HCT116 (cell line): ENCODE data around the gene MYLK. TPM values are rescaled to one million over a fixed set of nuclear protein-coding genes. Genes with fewer than 3 reads are reported as not detected.

Experiments used
- ATAC-seq: fragments of 200-7000 bp; cut with Tn5 transposase; 2 replicates; pipeline ENCODE4 v1.9.1; 2020; ENCODE audit warnings: mild to moderate bottlenecking, moderate library complexity
- BruUV-seq: library from RNA; stranded (reverse); fragments of 400-500 nt; replicated peaks from 2 replicates; lab custom pipeline; 2021; lab: Mats Ljungman, UMichigan
- CTCF ChIA-PET: fragments of 300-600 bp; sonication (Branson Sonifier 250); formaldehyde crosslinking; loops from one replicate; lab custom pipeline; 2021; ENCODE audit warnings: antibody characterized with exemption; lab: Charles Lee
- POLR2A ChIA-PET: fragments of 300-600, 350-600 bp; sonication (Branson Sonifier 250); formaldehyde crosslinking; loops from one replicate; lab custom pipeline; 2021; ENCODE audit warnings: antibody characterized with exemption; lab: Charles Lee
- RAD21 ChIA-PET, 2 experiments: fragments of 300-600 bp; sonication (Branson Sonifier 250); formaldehyde crosslinking; loops; one replicate each; lab custom pipeline; 2023; ENCODE audit warnings: low total read pairs in 2 of 2; ENCODE audit not compliant: uncharacterized antibody in 2 of 2, unreplicated experiment in 2 of 2, low non-redundant PET in 1 of 2; lab: Charles Lee
- DNase-seq: peaks from one replicate; pipeline ENCODE4 v3.0.0-alpha.2; 2010; ENCODE audit warnings: low read depth, low spot score
- H2AFZ ChIP-seq: fragments of 200-600 bp; shearing (Covaris generic), sonication (generic); 2 replicates; pipeline ENCODE4 v1.6.1; 2017; ENCODE audit warnings: low read depth, mixed run types, mixed read lengths, antibody characterized with exemption, low read length; ENCODE audit not compliant: poor library complexity, severe bottlenecking
- H3K27ac ChIP-seq: 2 replicates; pipeline ENCODE4 v1.5.1; 2012; ENCODE audit warnings: low read depth, low read length
- H3K27me3 ChIP-seq: fragments of 200-600 bp; sonication (generic); 2 replicates; pipeline ENCODE4 v1.6.1; 2016; ENCODE audit warnings: mixed run types, low read length, mixed read lengths; ENCODE audit not compliant: insufficient read depth
- H3K36me3 ChIP-seq, 2 experiments: fragments of 200-500 bp in 1 of 2; fragments of 200-600 bp in 1 of 2; sonication (Bioruptor generic) in 1 of 2; sonication (generic) in 1 of 2; 2 replicates each; pipeline versions ENCODE4 v1.5.1 to v1.6.1; 2014 to 2016; ENCODE audit warnings: low read length in 2 of 2, inconsistent platforms in 1 of 2, mixed read lengths in 1 of 2, mixed run types in 1 of 2; ENCODE audit not compliant: insufficient read depth in 2 of 2, control insufficient read depth in 1 of 2
- H3K4me1 ChIP-seq, 2 experiments: fragments of 200-600 bp in 1 of 2; sonication (generic) in 1 of 2; 2 replicates each; pipeline versions ENCODE4 v1.5.1 to v1.6.1; 2012 to 2017; ENCODE audit warnings: low read length in 2 of 2, inconsistent platforms in 1 of 2, mild to moderate bottlenecking in 1 of 2, mixed read lengths in 1 of 2, mixed run types in 1 of 2, moderate library complexity in 1 of 2; ENCODE audit not compliant: insufficient read depth in 2 of 2, control insufficient read depth in 1 of 2
- H3K4me2 ChIP-seq: fragments of 200-600 bp; sonication (generic); 2 replicates; pipeline ENCODE4 v1.6.1; 2017; ENCODE audit warnings: mixed run types, low read length, mixed read lengths
- H3K4me3 ChIP-seq, 2 experiments: fragments of 200-600 bp in 1 of 2; sonication (generic) in 1 of 2; replicated peaks in 1 of 2; 2 replicates each; pipeline ENCODE4 v1.5.1; 2011 to 2016; ENCODE audit warnings: low read length in 2 of 2, control low read depth in 1 of 2, low read depth in 1 of 2, mild to moderate bottlenecking in 1 of 2, mixed read lengths in 1 of 2, mixed run types in 1 of 2
- H3K79me2 ChIP-seq: fragments of 200-600 bp; sonication (generic); 2 replicates; pipeline ENCODE4 v1.6.1; 2017; ENCODE audit warnings: mild to moderate bottlenecking, mixed run types, low read length, moderate library complexity, mixed read lengths; ENCODE audit not compliant: insufficient read depth
- H3K9ac ChIP-seq: fragments of 200-600 bp; sonication (generic); 2 replicates; pipeline ENCODE4 v1.6.1; 2016; ENCODE audit warnings: low read length, mixed read lengths
- H3K9me2 ChIP-seq: fragments of 200-600 bp; sonication (generic), shearing (Covaris generic); 2 replicates; pipeline ENCODE4 v1.6.1; 2017; ENCODE audit warnings: mixed run types, mild to moderate bottlenecking, moderate library complexity; ENCODE audit not compliant: insufficient read depth
- H3K9me3 ChIP-seq, 2 experiments: fragments of 200-500 bp in 1 of 2; fragments of 200-600 bp in 1 of 2; sonication (Bioruptor generic) in 1 of 2; sonication (generic) in 1 of 2; 2 replicates each; pipeline ENCODE4 v1.6.1; 2014 to 2017; ENCODE audit warnings: low read length in 2 of 2, mixed read lengths in 2 of 2, inconsistent platforms in 1 of 2, low read depth in 1 of 2, mild to moderate bottlenecking in 1 of 2, mixed run types in 1 of 2, moderate library complexity in 1 of 2; ENCODE audit not compliant: control insufficient read depth in 1 of 2, insufficient read depth in 1 of 2
- H4K20me1 ChIP-seq: fragments of 200-600 bp; sonication (generic), shearing (Covaris generic); 2 replicates; pipeline ENCODE4 v1.6.1; 2017; ENCODE audit warnings: mixed run types, mild to moderate bottlenecking, moderate library complexity; ENCODE audit not compliant: insufficient read depth
- ATF3 ChIP-seq: IDR thresholded peaks from 2 replicates; pipeline ENCODE4 v1.6.1; 2012
- CBX3 ChIP-seq: IDR thresholded peaks from 2 replicates; pipeline ENCODE4 v1.6.1; 2012; ENCODE audit warnings: low read depth
- CEBPB ChIP-seq: IDR thresholded peaks from 2 replicates; pipeline ENCODE4 v1.6.1; 2012; ENCODE audit warnings: low read depth
- CTCF ChIP-seq, 3 experiments: fragments of 200-600 bp in 1 of 3; sonication (generic) in 1 of 3; IDR thresholded peaks in 2 of 3; conservative IDR thresholded peaks in 1 of 3; 2 replicates each; pipeline ENCODE4 v1.5.1; 2012 to 2017; ENCODE audit warnings: low read depth in 2 of 3, low read length in 2 of 3, antibody characterized with exemption in 1 of 3, borderline replicate concordance in 1 of 3, control low read depth in 1 of 3, mild to moderate bottlenecking in 1 of 3, mixed read lengths in 1 of 3, mixed run types in 1 of 3, moderate library complexity in 1 of 3; ENCODE audit not compliant: insufficient read depth in 1 of 3
- EGR1 ChIP-seq: IDR thresholded peaks from 2 replicates; pipeline ENCODE4 v1.6.1; 2012; ENCODE audit warnings: low read depth
- EZH2 ChIP-seq: fragments of 200-600 bp; sonication (generic); IDR thresholded peaks from 2 replicates; pipeline ENCODE4 v1.6.1; 2017; ENCODE audit warnings: antibody characterized with exemption, mixed run types
- POLR2A ChIP-seq: IDR thresholded peaks from 2 replicates; pipeline ENCODE4 v1.7.0; 2011; ENCODE audit warnings: borderline replicate concordance; ENCODE audit not compliant: insufficient read depth, insufficient read length; ENCODE audit errors: extremely low read depth
- SP1 ChIP-seq: IDR thresholded peaks from 2 replicates; pipeline ENCODE4 v1.6.1; 2012; ENCODE audit warnings: low read depth
- SRF ChIP-seq: IDR thresholded peaks from 2 replicates; pipeline ENCODE4 v1.6.1; 2012; ENCODE audit warnings: low read depth
- ZFX ChIP-seq: fragments of 450-650 bp; IDR thresholded peaks from 2 replicates; pipeline ENCODE4 v1.6.1; 2017
- intact Hi-C: fragments of 100-400 bp; cut with micrococcal nuclease; formaldehyde crosslinking; loops from 2 replicates; pipeline ENCODE4 v1.10.0; 2022
- total RNA-seq: library from RNA; stranded (reverse); gene quantifications from one replicate; pipeline ENCODE4 v1.2.1, GENCODE V29; 2021; ENCODE audit not compliant: unreplicated experiment
- TF ChIP-seq, protein P1 (sequence below): IDR thresholded peaks from 2 replicates; pipeline ENCODE4 v1.6.1; 2012

Gene MYLK
- total RNA-seq, 1 experiment from 2014 or later = 3.8 TPM

GRCh38 chr3:123853686-123854372 lies 30.3 kb downstream of the MYLK start:
- Histone ChIP-seq H2AFZ (no peak overlapping the region), H3K9ac (no peak overlapping the region), H3K27me3 (no peaks in the 10 kb centered on the region), H3K27ac (no peak overlapping the region), H3K36me3 (no peaks in the 10 kb centered on the region), H3K9me2 (no peaks in the 10 kb centered on the region), H3K4me1 (no peaks in the 10 kb centered on the region), H3K4me3 (no peak overlapping the region), H3K79me2 (no peaks in the 10 kb centered on the region), H3K9me3 (0 out of 4 replicates have a peak, but pooled peaks cover 0 to 4% of the 10 kb centered on the region in 2 experiments), H3K4me2 (no peak overlapping the region), H4K20me1 (no peaks in the 10 kb centered on the region)
- intact Hi-C loops = no loop called here
- RAD21 ChIA-PET = no interaction called here
- CTCF ChIA-PET = no interaction called here
- POLR2A ChIA-PET = no interaction called here
- BruUV-seq = no TSS peak
- DNase-seq = no peak
- no peak for ATAC-seq
- TF ChIP-seq SP1 = no peak
- no peak for TF ChIP-seq CEBPB
- TF ChIP-seq, protein P1, sequence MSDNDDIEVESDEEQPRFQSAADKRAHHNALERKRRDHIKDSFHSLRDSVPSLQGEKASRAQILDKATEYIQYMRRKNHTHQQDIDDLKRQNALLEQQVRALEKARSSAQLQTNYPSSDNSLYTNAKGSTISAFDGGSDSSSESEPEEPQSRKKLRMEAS = no peak

GRCh38 chr3:123847209-123847608 lies 36.9 kb downstream of the MYLK start:
- Histone ChIP-seq H4K20me1 (no peaks in the 10 kb centered on the region), H3K4me3 (no peak overlapping the region), H3K27ac (no peak overlapping the region), H3K4me2 (no peak overlapping the region), H3K9me2 (no peaks in the 10 kb centered on the region), H3K79me2 (no peaks in the 10 kb centered on the region), H2AFZ (no peak overlapping the region), H3K4me1 (no peaks in the 10 kb centered on the region), H3K9ac (no peak overlapping the region), H3K27me3 (no peaks in the 10 kb centered on the region), H3K36me3 (no peaks in the 10 kb centered on the region), H3K9me3 (peaks cover 4 to 8% of the 10 kb centered on the region in 2 experiments; a peak in 1 of 4 replicates)
- no peak for ATAC-seq
- ChIA-PET RAD21 (no interaction called here), CTCF (no interaction called here), POLR2A (no interaction called here)
- intact Hi-C loops = no loop called here
- DNase-seq = no peak
- no peak for TF ChIP-seq CBX3
- TF ChIP-seq POLR2A = no peak
- no peak for TF ChIP-seq CTCF (IDR thresholded peaks at IDR 0.05 in 2 of 3, conservative IDR thresholded peaks at IDR 0.05 in 1 of 3; ENCODE audit: borderline replicate concordance in 1 of 3, insufficient read depth in 1 of 3, low read depth in 2 of 3, low read length in 2 of 3)
- no peak for TF ChIP-seq ZFX
- no peak for TF ChIP-seq EZH2
- TF ChIP-seq, protein P1 = no peak
- no peak for TF ChIP-seq ATF3
- no peak for TF ChIP-seq EGR1
- TF ChIP-seq SRF = no peak
- no TSS peak for BruUV-seq
